Fibroblast of skin of abdomen (primary cell): ENCODE measurements around the gene ZNF550. TPM values are rescaled to one million over a fixed set of nuclear protein-coding genes. Genes with fewer than 3 reads are reported as not detected.

ENCODE experiments used
- DNase-seq: peaks from one replicate; pipeline ENCODE4 v3.0.0-alpha.2; 2013
- polyA plus RNA-seq, 2 experiments: library from polyadenylated mRNA; unstranded; fragments of 120-200 nt; gene quantifications; one replicate each; pipeline ENCODE4 v1.2.1, GENCODE V29; 2013; ENCODE audit not compliant: insufficient read length in 2 of 2

Gene ZNF550
- 5.4 TPM for polyA plus RNA-seq (2013, experiment 1 of 2; ENCODE audit: insufficient read length)
- 5.3 TPM for polyA plus RNA-seq (2013, experiment 2 of 2; ENCODE audit: insufficient read length)

GRCh38 chr19:57559404-57560025, at the start of gene ZNF550:
TSS of gene ZNF550 (minus strand) at chr19:57559863. CDS start at chr19:57559682, 181 bp downstream.
- peak; percentile 85 for DNase-seq

- no peak for DNase-seq
These were observed 47.3 kb upstream of the ZNF550 start for GRCh38 chr19:57606931-57607330.

GRCh38 chr19:57599761-57600383, 40.2 kb upstream of the ZNF550 start, which contains the start of gene ZNF530:
TSS of gene ZNF530 (plus strand) at chr19:57599885. CDS start at chr19:57604346, 4,461 bp downstream.
- DNase-seq = peak; percentile 92

- DNase-seq = no peak
These were observed 39.7 kb upstream of the ZNF550 start for GRCh38 chr19:57599377-57599760.

- peak; percentile 31 for DNase-seq
These were observed 27.9 kb upstream of the ZNF550 start for GRCh38 chr19:57587529-57587928.

GRCh38 chr19:57583521-57584416, 24.1 kb upstream of the ZNF550 start, which contains the start of gene ZIK1:
TSS of gene ZIK1 (plus strand) at chr19:57584145. CDS start at chr19:57584357, 212 bp downstream.
- peak; percentile 95 for DNase-seq

- DNase-seq = no peak
These were observed 23.4 kb upstream of the ZNF550 start for GRCh38 chr19:57583104-57583520.

- DNase-seq = peak; percentile 98
These were observed 19.0 kb upstream of the ZNF550 start, which contains the start of gene ZNF416 for GRCh38 chr19:57578487-57579205. TSS of gene ZNF416 (minus strand) at chr19:57578911. CDS start at chr19:57578704, 207 bp downstream.

- no peak for DNase-seq
These were observed 17.0 kb upstream of the ZNF550 start for GRCh38 chr19:57576661-57577060.

GRCh38 chr19:57572415-57572947, 12.8 kb upstream of the ZNF550 start:
- DNase-seq = no peak

GRCh38 chr19:57570707-57571106, 11.0 kb upstream of the ZNF550 start:
- DNase-seq = no peak

GRCh38 chr19:57566396-57567265, 7.0 kb upstream of the ZNF550 start:
- peak; percentile 13 for DNase-seq

GRCh38 chr19:57563547-57563946, 3.9 kb upstream of the ZNF550 start:
- no peak for DNase-seq

GRCh38 chr19:57560049-57560491, 407 bp upstream of the ZNF550 start:
- peak; percentile 54 for DNase-seq

GRCh38 chr19:57559008-57559403, 657 bp downstream of the ZNF550 start:
- DNase-seq = no peak

GRCh38 chr19:57558525-57558924, 1.1 kb downstream of the ZNF550 start:
- no peak for DNase-seq

GRCh38 chr19:57557659-57558058, 2.0 kb downstream of the ZNF550 start:
- no peak for DNase-seq

- no peak for DNase-seq
These were observed 7.2 kb downstream of the ZNF550 start for GRCh38 chr19:57552432-57552831.

- DNase-seq = no peak
These were observed 13.2 kb downstream of the ZNF550 start for GRCh38 chr19:57546513-57546912.

- no peak for DNase-seq
These were observed 21.6 kb downstream of the ZNF550 start for GRCh38 chr19:57537953-57538547.
